Left lobe of liver (tissue), 2 donors: ENCODE measurements around the gene PRR5. TPM values are rescaled to one million over a fixed set of nuclear protein-coding genes. Genes with fewer than 3 reads are reported as not detected.

Experiments
- ATAC-seq: fragments of 200-7000 bp; cut with Tn5 transposase; one replicate; pipeline ENCODE4 v1.9.1; 2020; ENCODE audit warnings: mild to moderate bottlenecking, moderate library complexity
- DNase-seq: peaks from one replicate; pipeline ENCODE4 v3.0.0-alpha.2; 2020; ENCODE audit warnings: low spot score
- total RNA-seq: library from RNA; stranded (reverse); gene quantifications from one replicate; pipeline ENCODE4 v1.2.1, GENCODE V29; 2021
- donor health status: DM: no; HTN: no; CAD: no; lungs with moderate emphysema.
- donor health status: DM: no; HTN: yes; CAD: no.

Gene PRR5
- total RNA-seq, 1 donor from 2014 or later = 30.0 TPM

GRCh38 chr22:44691796-44692661 is 10.0 kb upstream of the PRR5 start:
- ATAC-seq = no peak
- DNase-seq = no peak

- ATAC-seq (no peak), DNase-seq (no peak)
Observed at GRCh38 chr22:44692662-44693007, 9.4 kb upstream of the PRR5 start.

GRCh38 chr22:44693145-44693544 is 8.9 kb upstream of the PRR5 start:
- ATAC-seq (no peak), DNase-seq (no peak)

GRCh38 chr22:44693756-44694155 is 8.2 kb upstream of the PRR5 start:
- no peak for DNase-seq

GRCh38 chr22:44697423-44698141 is 4.4 kb upstream of the PRR5 start:
- DNase-seq (peak; percentile 81), ATAC-seq (peak; percentile 61)

More at GRCh38 chr22:44693756-44694155, 8.2 kb upstream of the PRR5 start:
- no peak for ATAC-seq

GRCh38 chr22:44698531-44699421 is 3.2 kb upstream of the PRR5 start:
- DNase-seq = no peak
- no peak for ATAC-seq

GRCh38 chr22:44700456-44700855 is 1.5 kb upstream of the PRR5 start:
- ATAC-seq (no peak), DNase-seq (no peak)

- ATAC-seq (no peak), DNase-seq (no peak)
Observed at GRCh38 chr22:44701187-44701790, 715 bp upstream of the PRR5 start.

- DNase-seq (no peak), ATAC-seq (peak; percentile 23)
Observed at GRCh38 chr22:44702479-44703198, 635 bp downstream of the PRR5 start.

GRCh38 chr22:44703255-44703870 is 1.4 kb downstream of the PRR5 start:
- no peak for DNase-seq

GRCh38 chr22:44704159-44705021 is 2.4 kb downstream of the PRR5 start:
- ATAC-seq = no peak
- no peak for DNase-seq

More at GRCh38 chr22:44703255-44703870, 1.4 kb downstream of the PRR5 start:
- ATAC-seq = no peak

GRCh38 chr22:44705022-44705297 is 3.0 kb downstream of the PRR5 start:
- ATAC-seq = no peak
- DNase-seq = no peak

GRCh38 chr22:44706488-44706887 is 4.5 kb downstream of the PRR5 start:
- ATAC-seq (no peak), DNase-seq (no peak)

GRCh38 chr22:44707178-44707577 is 5.2 kb downstream of the PRR5 start:
- no peak for ATAC-seq
- no peak for DNase-seq

GRCh38 chr22:44707752-44708151 is 5.7 kb downstream of the PRR5 start:
- DNase-seq (no peak), ATAC-seq (no peak)

GRCh38 chr22:44709881-44710392 is 7.9 kb downstream of the PRR5 start:
- no peak for DNase-seq

GRCh38 chr22:44710474-44711240 is 8.7 kb downstream of the PRR5 start:
- DNase-seq = no peak

More at GRCh38 chr22:44709881-44710392, 7.9 kb downstream of the PRR5 start:
- ATAC-seq = no peak

GRCh38 chr22:44711241-44711560 is 9.2 kb downstream of the PRR5 start:
- ATAC-seq (no peak), DNase-seq (no peak)

More at GRCh38 chr22:44710474-44711240, 8.7 kb downstream of the PRR5 start:
- peak; percentile 10 for ATAC-seq
